SU-DHL-6 (cell line): Measurements from ENCODE around the gene DCHS2.

Experiments
- H2AFZ ChIP-seq: fragments of 200-600 bp; sonication (generic); 2 replicates; pipeline ENCODE4 v1.6.1; 2014; ENCODE audit warnings: low read depth, mild to moderate bottlenecking, moderate library complexity, mixed read lengths, antibody characterized with exemption, low read length; ENCODE audit not compliant: severe bottlenecking
- H3F3A ChIP-seq: fragments of 200-600 bp; shearing (Covaris generic); 2 replicates; pipeline ENCODE4 v1.6.0; 2016; ENCODE audit warnings: antibody characterized with exemption, mild to moderate bottlenecking; ENCODE audit not compliant: insufficient read depth
- H3K27ac ChIP-seq: fragments of 200-600 bp; sonication (generic); 2 replicates; pipeline ENCODE4 v1.5.1; 2016; ENCODE audit warnings: low read depth, mild to moderate bottlenecking, low read length, moderate library complexity, mixed read lengths
- H3K27me3 ChIP-seq: fragments of 200-600 bp; sonication (generic), shearing (Covaris generic); 2 replicates; pipeline ENCODE4 v1.6.0; 2014; ENCODE audit warnings: mild to moderate bottlenecking, low read length
- H3K36me3 ChIP-seq: fragments of 200-600 bp; sonication (generic); 2 replicates; pipeline ENCODE4 v1.6.1; 2014; ENCODE audit warnings: mild to moderate bottlenecking, low read length, mixed read lengths
- H3K4me2 ChIP-seq: fragments of 300-600, 200-600 bp; shearing (Covaris generic), sonication (generic); 2 replicates; pipeline ENCODE4 v1.6.0; 2014; ENCODE audit warnings: low read length, low read depth, mild to moderate bottlenecking; ENCODE audit not compliant: poor library complexity, severe bottlenecking
- H3K4me3 ChIP-seq: fragments of 200-600 bp; sonication (generic); 2 replicates; pipeline ENCODE4 v1.5.1; 2014; ENCODE audit warnings: antibody characterized with exemption, low read length, mild to moderate bottlenecking, mixed read lengths; ENCODE audit not compliant: insufficient read depth, poor library complexity, severe bottlenecking
- H3K79me2 ChIP-seq: fragments of 200-600 bp; sonication (generic); 2 replicates; pipeline ENCODE4 v1.6.1; 2014; ENCODE audit warnings: mild to moderate bottlenecking, low read length, moderate library complexity; ENCODE audit not compliant: insufficient read depth
- H3K9ac ChIP-seq: fragments of 200-600 bp; sonication (generic); 2 replicates; pipeline ENCODE4 v1.7.0; 2014; ENCODE audit warnings: mild to moderate bottlenecking, low read length
- H3K9me2 ChIP-seq: fragments of 200-600 bp; sonication (generic); replicated peaks from 2 replicates; pipeline ENCODE4 v1.6.1; 2014; ENCODE audit warnings: low read length; ENCODE audit not compliant: insufficient read depth
- H3K9me3 ChIP-seq: fragments of 200-600 bp; sonication (generic); 2 replicates; pipeline ENCODE4 v1.6.1; 2014; ENCODE audit warnings: low read length, mixed read lengths; ENCODE audit not compliant: insufficient read depth
- H4K20me1 ChIP-seq: fragments of 200-600 bp; sonication (generic); 2 replicates; pipeline ENCODE4 v1.6.1; 2014; ENCODE audit warnings: low read depth, mild to moderate bottlenecking, antibody characterized with exemption, low read length, moderate library complexity, mixed read lengths
- EZH2phosphoT487 ChIP-seq: fragments of 200-600 bp; sonication (generic), shearing (Covaris generic); conservative IDR thresholded peaks from 2 replicates; pipeline ENCODE4 v1.6.1; 2018; ENCODE audit warnings: mild to moderate bottlenecking, antibody characterized with exemption, low read length, moderate library complexity, mixed read lengths
- TF ChIP-seq, protein P1 (sequence below): fragments of 200-600 bp; sonication (generic); IDR thresholded peaks from one replicate; pipeline ENCODE4 v1.5.1; 2017; ENCODE audit warnings: antibody characterized with exemption, mild to moderate bottlenecking, low read length, moderate library complexity; ENCODE audit not compliant: insufficient read depth, poor library complexity, severe bottlenecking

The DCHS2 gene

DNA sequence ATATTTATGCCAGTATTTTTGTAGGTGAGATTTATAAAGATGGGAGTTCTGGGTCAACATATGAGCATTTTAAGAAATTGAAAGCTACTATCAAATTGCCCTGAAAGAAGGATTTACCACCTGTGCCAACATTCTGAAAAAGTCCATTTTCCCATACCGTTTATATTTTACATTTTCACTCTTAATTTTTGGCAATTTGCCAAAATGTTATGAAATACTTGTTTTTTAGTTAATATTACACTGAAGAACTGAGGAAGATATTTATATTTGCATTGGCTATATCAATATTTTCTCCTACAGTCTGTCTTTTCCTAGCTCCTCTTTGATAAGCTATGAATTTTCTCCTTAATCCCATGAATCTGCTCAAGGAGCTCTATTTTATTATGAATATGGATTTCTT lies 52.4 kb downstream of the DCHS2 start:
- H3F3A ChIP-seq: no peaks in the 10 kb centered on the region
- H3K9me3 ChIP-seq: no peaks in the 10 kb centered on the region
- H3K27ac ChIP-seq: no peak overlapping the region
- H3K9me2 ChIP-seq: no peaks in the 10 kb centered on the region
- no peaks in the 10 kb centered on the region for H3K79me2 ChIP-seq
- no peak overlapping the region for H3K4me2 ChIP-seq
- no peak overlapping the region for H3K9ac ChIP-seq
- H3K36me3 ChIP-seq: no peaks in the 10 kb centered on the region
- TF ChIP-seq, protein P1, sequence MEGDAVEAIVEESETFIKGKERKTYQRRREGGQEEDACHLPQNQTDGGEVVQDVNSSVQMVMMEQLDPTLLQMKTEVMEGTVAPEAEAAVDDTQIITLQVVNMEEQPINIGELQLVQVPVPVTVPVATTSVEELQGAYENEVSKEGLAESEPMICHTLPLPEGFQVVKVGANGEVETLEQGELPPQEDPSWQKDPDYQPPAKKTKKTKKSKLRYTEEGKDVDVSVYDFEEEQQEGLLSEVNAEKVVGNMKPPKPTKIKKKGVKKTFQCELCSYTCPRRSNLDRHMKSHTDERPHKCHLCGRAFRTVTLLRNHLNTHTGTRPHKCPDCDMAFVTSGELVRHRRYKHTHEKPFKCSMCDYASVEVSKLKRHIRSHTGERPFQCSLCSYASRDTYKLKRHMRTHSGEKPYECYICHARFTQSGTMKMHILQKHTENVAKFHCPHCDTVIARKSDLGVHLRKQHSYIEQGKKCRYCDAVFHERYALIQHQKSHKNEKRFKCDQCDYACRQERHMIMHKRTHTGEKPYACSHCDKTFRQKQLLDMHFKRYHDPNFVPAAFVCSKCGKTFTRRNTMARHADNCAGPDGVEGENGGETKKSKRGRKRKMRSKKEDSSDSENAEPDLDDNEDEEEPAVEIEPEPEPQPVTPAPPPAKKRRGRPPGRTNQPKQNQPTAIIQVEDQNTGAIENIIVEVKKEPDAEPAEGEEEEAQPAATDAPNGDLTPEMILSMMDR: no peak
- no peak for TF ChIP-seq EZH2phosphoT487
- no peaks in the 10 kb centered on the region for H4K20me1 ChIP-seq
- no peak overlapping the region for H2AFZ ChIP-seq
- no peak overlapping the region for H3K4me3 ChIP-seq
- H3K27me3 ChIP-seq: no peaks in the 10 kb centered on the region

- Histone ChIP-seq H3K79me2 (no peaks in the 10 kb centered on the region), H3K4me2 (no peak overlapping the region), H3K27me3 (no peaks in the 10 kb centered on the region), H3F3A (no peaks in the 10 kb centered on the region), H2AFZ (no peak overlapping the region), H3K9me3 (no peaks in the 10 kb centered on the region), H3K27ac (no peak overlapping the region), H3K4me3 (no peak overlapping the region), H3K36me3 (no peaks in the 10 kb centered on the region), H3K9ac (no peak overlapping the region), H3K9me2 (no peaks in the 10 kb centered on the region), H4K20me1 (no peaks in the 10 kb centered on the region)
- no peak for TF ChIP-seq EZH2phosphoT487
- TF ChIP-seq, protein P1: no peak
These were observed 55.7 kb downstream of the DCHS2 start for GRCh38 chr4:154435895-154436294.

- Histone ChIP-seq H4K20me1 (no peaks in the 10 kb centered on the region), H3K27ac (no peak overlapping the region), H3K4me3 (no peak overlapping the region), H3K9me2 (no peaks in the 10 kb centered on the region), H3K36me3 (no peaks in the 10 kb centered on the region), H3K9me3 (no peaks in the 10 kb centered on the region), H3K79me2 (no peaks in the 10 kb centered on the region), H3F3A (no peaks in the 10 kb centered on the region), H3K27me3 (no peaks in the 10 kb centered on the region), H3K9ac (no peak overlapping the region), H2AFZ (no peak overlapping the region), H3K4me2 (no peak overlapping the region)
- TF ChIP-seq EZH2phosphoT487: no peak
- TF ChIP-seq, protein P1: no peak
These were observed 58.1 kb downstream of the DCHS2 start for GRCh38 chr4:154433543-154433942.
